ENCODE data around the gene SMC1A. TPM values are rescaled to one million over a fixed set of nuclear protein-coding genes. Genes with fewer than 3 reads are reported as not detected.
"Not testable (repeated sequence)": the region's sequence is repeated elsewhere in the genome, so short reads cannot be mapped to it uniquely, and the experiment has no call there.

Gene SMC1A
- total RNA-seq, 4 donors from 2014 or later: 28.9 to 33.9 (median 32.2) TPM

GRCh38 chrX:53421125-53421524 lies 1.3 kb downstream of the SMC1A start:
- H3K4me1 ChIP-seq: peaks cover 16% of the 10 kb centered on the region
- no peaks in the 10 kb centered on the region for H3K9me3 ChIP-seq
- H3K27ac ChIP-seq: no peak overlapping the region
- no peak for DNase-seq (ENCODE audit: low spot score in 2 of 2)
- H3K27me3 ChIP-seq: no peaks in the 10 kb centered on the region
- no peaks in the 10 kb centered on the region for H3K36me3 ChIP-seq
- peak overlapping the region; percentile 59 for H3K4me3 ChIP-seq
- 13% methylated on average over 2 of the region's 2 CpGs for WGBS
- TF ChIP-seq POLR2AphosphoS5 (IDR thresholded peaks at IDR 0.05) (no peak), EP300 (IDR thresholded peaks at IDR 0.05) (no peak), POLR2A (IDR thresholded peaks at IDR 0.05) (no peak), CTCF (IDR thresholded peaks at IDR 0.05) (no peak)

DNA sequence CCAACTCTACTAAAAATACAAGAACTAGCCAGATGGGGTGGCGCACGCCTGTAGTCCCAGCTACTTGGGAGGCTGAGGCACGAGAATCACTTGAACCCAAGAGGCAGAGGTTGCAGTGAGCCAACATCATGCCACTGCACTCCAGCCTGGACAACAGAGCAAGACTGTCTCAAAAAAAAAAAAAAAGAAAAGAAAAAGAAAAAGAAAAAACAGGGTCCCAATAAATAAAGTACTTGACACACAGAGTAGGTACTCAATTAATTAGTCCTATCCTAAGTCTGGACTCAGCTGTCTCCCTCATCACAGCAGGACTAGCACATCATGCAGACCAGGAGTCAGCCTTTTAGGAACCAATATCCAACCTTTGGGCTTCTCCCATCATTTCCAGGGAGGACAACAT lies 2.1 kb downstream of the SMC1A start:
- H3K4me3 ChIP-seq; H3K27me3 ChIP-seq; H3K9me3 ChIP-seq; H3K27ac ChIP-seq; DNase-seq (ENCODE audit: low spot score in 2 of 2); H3K36me3 ChIP-seq: not testable (repeated sequence)
- WGBS: 100% methylated on average over 3 of the region's 3 CpGs
- H3K4me1 ChIP-seq: peaks cover 16% of the 10 kb centered on the region

DNA sequence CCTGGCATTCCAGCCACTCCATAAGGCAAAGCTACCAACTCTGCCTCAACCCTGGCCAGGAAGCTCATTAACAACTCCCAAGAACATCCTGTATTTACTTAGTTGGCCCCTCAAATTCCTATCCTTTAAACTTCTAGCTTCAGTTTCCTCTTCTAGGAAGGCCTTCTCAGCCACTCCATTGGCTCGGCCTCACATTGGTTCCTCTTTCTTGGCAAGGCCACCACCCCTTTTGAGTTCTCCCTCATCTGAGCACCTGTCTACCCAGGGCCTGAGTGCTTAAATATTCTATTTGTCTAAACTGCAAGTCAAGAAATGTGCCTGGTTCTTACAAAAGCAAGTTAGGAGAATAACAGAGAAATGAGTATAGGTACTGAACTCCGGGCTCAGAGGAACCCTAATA lies 10.0 kb downstream of the SMC1A start:
- Histone ChIP-seq H3K27ac (no peak overlapping the region), H3K4me1 (no peaks in the 10 kb centered on the region), H3K4me3 (no peak overlapping the region), H3K27me3 (no peaks in the 10 kb centered on the region), H3K36me3 (peaks cover 49% of the 10 kb centered on the region), H3K9me3 (no peaks in the 10 kb centered on the region)
- no peak for DNase-seq (ENCODE audit: low spot score in 2 of 2)
- 91% methylated on average over 2 of the region's 2 CpGs for WGBS
- TF ChIP-seq CTCF (IDR thresholded peaks at IDR 0.05): no peak

GRCh38 chrX:53403535-53403934 lies 18.9 kb downstream of the SMC1A start:
- Histone ChIP-seq H3K36me3 (peaks cover 59% of the 10 kb centered on the region), H3K4me1 (no peaks in the 10 kb centered on the region), H3K27me3 (no peaks in the 10 kb centered on the region), H3K9me3 (no peaks in the 10 kb centered on the region), H3K27ac (no peak overlapping the region), H3K4me3 (no peak overlapping the region)
- 90% methylated on average over 10 of the region's 10 CpGs for WGBS
- TF ChIP-seq POLR2AphosphoS5 (IDR thresholded peaks at IDR 0.05) (no peak), POLR2A (IDR thresholded peaks at IDR 0.05) (no peak), CTCF (IDR thresholded peaks at IDR 0.05) (no peak), EP300 (IDR thresholded peaks at IDR 0.05) (no peak)
- DNase-seq (ENCODE audit: low spot score in 2 of 2): no peak

- Histone ChIP-seq H3K27ac (no peak overlapping the region), H3K36me3 (peaks cover 33% of the 10 kb centered on the region), H3K4me3 (no peak overlapping the region), H3K4me1 (no peaks in the 10 kb centered on the region), H3K27me3 (no peaks in the 10 kb centered on the region), H3K9me3 (no peaks in the 10 kb centered on the region)
- no peak for DNase-seq (ENCODE audit: low spot score in 2 of 2)
- TF ChIP-seq EP300 (IDR thresholded peaks at IDR 0.05) (no peak), POLR2AphosphoS5 (IDR thresholded peaks at IDR 0.05) (no peak), POLR2A (IDR thresholded peaks at IDR 0.05) (no peak), CTCF (IDR thresholded peaks at IDR 0.05) (no peak)
- WGBS: 82% methylated on average over 1 of the region's 1 CpG
Measured at GRCh38 chrX:53398216-53398615, 24.2 kb downstream of the SMC1A start.

- H3K4me1 ChIP-seq: no peaks in the 10 kb centered on the region
- H3K36me3 ChIP-seq: peaks cover 30% of the 10 kb centered on the region
- DNase-seq (ENCODE audit: low spot score in 2 of 2): no peak
- TF ChIP-seq POLR2AphosphoS5 (IDR thresholded peaks at IDR 0.05): no peak
- TF ChIP-seq EP300 (IDR thresholded peaks at IDR 0.05): no peak
- no peak for TF ChIP-seq CTCF (IDR thresholded peaks at IDR 0.05)
- TF ChIP-seq POLR2A (IDR thresholded peaks at IDR 0.05): no peak
- no peaks in the 10 kb centered on the region for H3K27me3 ChIP-seq
- 100% methylated on average over 2 of the region's 2 CpGs for WGBS
- H3K4me3 ChIP-seq: no peak overlapping the region
- no peaks in the 10 kb centered on the region for H3K9me3 ChIP-seq
- no peak overlapping the region for H3K27ac ChIP-seq
Measured at GRCh38 chrX:53395605-53396298, 26.7 kb downstream of the SMC1A start.
